Measurements from ENCODE around the gene TLCD5.

TLCD5 gene

GRCh38 chr11:120308081-120308480 is 17.0 kb upstream of the TLCD5 start:
- no peak for DNase-seq

GRCh38 chr11:120310870-120311269 is 14.2 kb upstream of the TLCD5 start:
- DNase-seq = no peak

GRCh38 chr11:120314861-120315260 is 10.2 kb upstream of the TLCD5 start:
- no peak for DNase-seq

GRCh38 chr11:120316880-120317688 is 8.0 kb upstream of the TLCD5 start:
- peak; percentile 53 for DNase-seq

- DNase-seq = no peak
Observed at GRCh38 chr11:120317689-120318480, 7.2 kb upstream of the TLCD5 start.

- DNase-seq = no peak
Observed at GRCh38 chr11:120318906-120319305, 6.2 kb upstream of the TLCD5 start.

GRCh38 chr11:120326228-120326627 is 1.1 kb downstream of the TLCD5 start:
- DNase-seq = no peak

- DNase-seq = no peak
Observed at GRCh38 chr11:120326845-120327281, 1.8 kb downstream of the TLCD5 start.

- DNase-seq = no peak
Observed at GRCh38 chr11:120327311-120327710, 2.2 kb downstream of the TLCD5 start.

- no peak for DNase-seq
Observed at GRCh38 chr11:120329556-120329955, 4.5 kb downstream of the TLCD5 start.

- DNase-seq = no peak
Observed at GRCh38 chr11:120330045-120330444, 4.9 kb downstream of the TLCD5 start.

GRCh38 chr11:120331301-120331996 is 6.3 kb downstream of the TLCD5 start:
- peak; percentile 95 for DNase-seq

GRCh38 chr11:120332822-120333716 is 8.0 kb downstream of the TLCD5 start:
- DNase-seq = no peak

- DNase-seq = no peak
Observed at GRCh38 chr11:120333801-120334200, 8.7 kb downstream of the TLCD5 start.

- no peak for DNase-seq
Observed at GRCh38 chr11:120334332-120334731, 9.2 kb downstream of the TLCD5 start.

- peak; percentile 85 for DNase-seq
Observed at GRCh38 chr11:120334894-120335462, 9.9 kb downstream of the TLCD5 start.

GRCh38 chr11:120335556-120335907 is 10.4 kb downstream of the TLCD5 start:
- DNase-seq = no peak

GRCh38 chr11:120335908-120336640 is 11.0 kb downstream of the TLCD5 start, which contains the start of gene ARHGEF12:
TSS of gene ARHGEF12 (plus strand) at chr11:120336413. CDS start at chr11:120337244, 831 bp downstream.
- DNase-seq = peak; percentile 99

GRCh38 chr11:120336641-120337354 is 11.7 kb downstream of the TLCD5 start:
- no peak for DNase-seq

GRCh38 chr11:120337355-120338106 is 12.4 kb downstream of the TLCD5 start:
- DNase-seq = no peak

Data from fibroblast of skin of right quadriceps (primary cell).